ENCODE results near the gene DSC2. TPM values are rescaled to one million over a fixed set of nuclear protein-coding genes. Genes with fewer than 3 reads are reported as not detected.
"Not testable (repeated sequence)": the region's sequence is repeated elsewhere in the genome, so short reads cannot be mapped to it uniquely, and the experiment has no call there.

Gene DSC2
- total and polyA plus RNA-seq, 7 donors: 1.9 to 42.1 (median 3.3) TPM

GRCh38 chr18:31134988-31135529 lies 32.8 kb upstream of the DSC2 start:
- Histone ChIP-seq H3K27ac (no peak overlapping the region), H3K4me3 (no peak overlapping the region), H3K36me3 (no peaks in the 10 kb centered on the region), H3K27me3 (no peaks in the 10 kb centered on the region), H3K4me1 (no peaks in the 10 kb centered on the region), H3K9me3 (no peaks in the 10 kb centered on the region)
- DNase-seq: no peak
- TF ChIP-seq POLR2A (IDR thresholded peaks at IDR 0.05) (no peak), POLR2AphosphoS5 (IDR thresholded peaks at IDR 0.05) (no peak)
- intact Hi-C loops (cut with DNase I): no loop called here
- WGBS, 2 donors: 88 to 91% methylated on average over 4 of the region's 4 CpGs

DNA sequence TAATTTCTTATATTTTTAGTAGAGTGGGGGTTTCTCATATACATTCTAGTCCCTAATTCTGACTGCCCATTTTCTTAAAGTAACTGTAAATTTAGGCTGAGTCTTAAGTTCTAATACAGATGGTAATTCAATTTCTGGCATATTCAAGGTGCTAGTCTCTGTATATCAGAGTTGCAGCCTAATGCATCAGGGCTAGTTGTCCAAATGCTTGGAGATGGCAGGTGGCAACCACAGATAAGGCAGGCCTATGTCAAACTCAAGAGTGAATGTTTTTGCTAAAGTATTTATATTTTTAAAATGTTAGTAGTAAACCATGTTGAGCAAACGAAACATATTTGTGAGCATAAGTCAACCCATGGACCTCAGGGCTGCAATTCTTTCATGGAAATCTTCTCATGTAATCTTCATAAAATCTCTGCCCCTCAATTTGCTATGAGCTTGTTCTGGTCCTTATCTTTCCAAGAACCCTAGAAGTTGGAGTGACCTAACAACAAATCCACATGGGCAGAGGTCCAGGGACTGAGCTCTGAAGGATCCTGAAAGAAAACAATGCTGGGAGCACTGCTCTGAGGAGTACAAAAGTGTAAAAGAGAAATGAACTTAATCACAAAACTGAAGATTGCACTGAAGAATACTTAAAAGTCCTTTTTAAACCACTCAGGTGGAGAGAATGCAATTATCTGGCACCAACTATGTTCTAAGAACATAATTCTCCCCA lies 27.3 kb upstream of the DSC2 start:
- intact Hi-C loops (cut with DNase I): no loop called here
- no peaks in the 10 kb centered on the region for H3K9me3 ChIP-seq

DNA sequence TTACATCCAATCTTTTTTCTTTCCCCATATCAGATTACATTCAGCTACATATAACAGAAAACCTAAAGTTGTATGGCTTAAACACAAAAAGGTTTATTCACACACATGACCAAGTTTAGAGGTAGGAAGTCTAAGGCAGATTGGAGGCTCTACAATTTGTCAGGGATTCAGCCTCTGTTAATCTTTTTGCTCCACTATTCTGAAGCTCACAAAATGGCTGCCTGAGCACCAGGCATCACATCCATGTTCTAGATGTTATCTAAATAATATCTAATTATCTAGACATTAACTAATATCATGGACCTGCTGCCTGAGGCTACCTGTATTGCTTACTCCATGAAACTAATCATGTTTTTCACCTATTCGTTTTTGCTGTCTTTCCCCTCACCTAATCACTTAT lies 23.7 kb upstream of the DSC2 start:
- H3K4me1 ChIP-seq: no peaks in the 10 kb centered on the region
- no peaks in the 10 kb centered on the region for H3K36me3 ChIP-seq
- TF ChIP-seq CTCF (IDR thresholded peaks at IDR 0.05): no peak
- TF ChIP-seq POLR2AphosphoS5 (IDR thresholded peaks at IDR 0.05): no peak
- TF ChIP-seq POLR2A (IDR thresholded peaks at IDR 0.05): no peak
- no peak for TF ChIP-seq EP300 (IDR thresholded peaks at IDR 0.05)
- intact Hi-C loops (cut with DNase I): no loop called here
- H3K27me3 ChIP-seq: no peaks in the 10 kb centered on the region
- no peak overlapping the region for H3K27ac ChIP-seq
- H3K4me3 ChIP-seq: no peak overlapping the region
- 79 to 87% methylated on average over 1 of the region's 1 CpG for WGBS, 2 donors
- no peaks in the 10 kb centered on the region for H3K9me3 ChIP-seq
- DNase-seq: no peak

More for the DNA sequence above, 27.3 kb upstream of the DSC2 start:
- H3K36me3 ChIP-seq: no peaks in the 10 kb centered on the region
- no peak for DNase-seq
- H3K4me1 ChIP-seq: no peaks in the 10 kb centered on the region
- H3K4me3 ChIP-seq: no peak overlapping the region
- H3K27me3 ChIP-seq: no peaks in the 10 kb centered on the region
- WGBS, 2 donors: 83% methylated on average over 1 of the region's 1 CpG
- no peak for TF ChIP-seq POLR2A (IDR thresholded peaks at IDR 0.05)
- TF ChIP-seq POLR2AphosphoS5 (IDR thresholded peaks at IDR 0.05): no peak
- TF ChIP-seq EP300 (IDR thresholded peaks at IDR 0.05): no peak
- no peak for TF ChIP-seq CTCF (IDR thresholded peaks at IDR 0.05)
- H3K27ac ChIP-seq: no peak overlapping the region

DNA sequence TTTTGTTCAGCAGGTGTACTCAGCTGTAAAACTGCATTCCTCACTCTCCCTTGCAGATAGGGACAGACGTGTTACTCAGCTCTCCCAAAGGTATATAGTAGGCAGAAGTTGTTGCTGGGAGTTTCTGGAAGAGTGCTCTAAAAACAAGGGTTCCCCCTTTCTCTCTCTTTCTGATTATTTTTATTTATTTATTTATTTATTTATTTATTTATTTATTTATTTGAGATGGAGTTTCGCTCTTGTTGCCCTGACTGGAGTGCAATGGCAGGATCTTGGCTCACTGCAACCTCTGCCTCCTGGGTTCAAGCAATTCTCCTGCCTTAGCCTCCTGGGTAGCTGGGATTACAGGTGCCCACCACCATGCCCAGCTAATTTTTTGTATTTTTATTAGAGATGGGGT lies 20.9 kb upstream of the DSC2 start:
- H3K27me3 ChIP-seq; H3K4me1 ChIP-seq; H3K9me3 ChIP-seq; H3K27ac ChIP-seq; DNase-seq; H3K4me3 ChIP-seq; intact Hi-C loops (cut with DNase I); H3K36me3 ChIP-seq: not testable (repeated sequence)
- 77 to 88% methylated on average over 2 of the region's 2 CpGs for WGBS, 2 donors

DNA sequence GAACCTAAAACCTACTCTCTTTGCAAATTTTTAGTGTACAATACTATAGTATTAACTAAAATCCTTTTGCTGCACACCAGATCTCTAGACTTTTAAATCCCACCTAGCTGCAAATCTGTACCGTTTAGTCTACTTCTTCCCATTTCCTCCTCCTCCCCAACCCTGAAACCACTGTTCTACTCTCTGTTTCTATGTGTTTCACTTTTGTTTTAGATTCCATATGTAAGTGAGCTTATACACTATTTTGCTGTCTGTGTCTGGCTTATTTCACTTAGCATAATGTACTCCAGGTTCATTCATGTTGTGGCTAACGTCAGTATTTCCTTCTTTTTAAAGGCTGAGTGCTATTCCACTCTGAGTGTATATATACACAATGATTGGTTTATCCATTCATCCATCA lies 18.4 kb upstream of the DSC2 start:
- Histone ChIP-seq H3K4me1 (no peaks in the 10 kb centered on the region), H3K27me3 (no peaks in the 10 kb centered on the region), H3K27ac (no peak overlapping the region), H3K36me3 (no peaks in the 10 kb centered on the region), H3K4me3 (no peak overlapping the region), H3K9me3 (no peaks in the 10 kb centered on the region)
- intact Hi-C loops (cut with DNase I): no loop called here
- DNase-seq: no peak
- 53 to 60% methylated on average over 2 of the region's 2 CpGs for WGBS, 2 donors
- no peak for TF ChIP-seq POLR2A (IDR thresholded peaks at IDR 0.05)
- TF ChIP-seq EP300 (IDR thresholded peaks at IDR 0.05): no peak
- no peak for TF ChIP-seq CTCF (IDR thresholded peaks at IDR 0.05)
- TF ChIP-seq POLR2AphosphoS5 (IDR thresholded peaks at IDR 0.05): no peak
